ENCODE data around the gene DOK3.

The DOK3 gene

DNA sequence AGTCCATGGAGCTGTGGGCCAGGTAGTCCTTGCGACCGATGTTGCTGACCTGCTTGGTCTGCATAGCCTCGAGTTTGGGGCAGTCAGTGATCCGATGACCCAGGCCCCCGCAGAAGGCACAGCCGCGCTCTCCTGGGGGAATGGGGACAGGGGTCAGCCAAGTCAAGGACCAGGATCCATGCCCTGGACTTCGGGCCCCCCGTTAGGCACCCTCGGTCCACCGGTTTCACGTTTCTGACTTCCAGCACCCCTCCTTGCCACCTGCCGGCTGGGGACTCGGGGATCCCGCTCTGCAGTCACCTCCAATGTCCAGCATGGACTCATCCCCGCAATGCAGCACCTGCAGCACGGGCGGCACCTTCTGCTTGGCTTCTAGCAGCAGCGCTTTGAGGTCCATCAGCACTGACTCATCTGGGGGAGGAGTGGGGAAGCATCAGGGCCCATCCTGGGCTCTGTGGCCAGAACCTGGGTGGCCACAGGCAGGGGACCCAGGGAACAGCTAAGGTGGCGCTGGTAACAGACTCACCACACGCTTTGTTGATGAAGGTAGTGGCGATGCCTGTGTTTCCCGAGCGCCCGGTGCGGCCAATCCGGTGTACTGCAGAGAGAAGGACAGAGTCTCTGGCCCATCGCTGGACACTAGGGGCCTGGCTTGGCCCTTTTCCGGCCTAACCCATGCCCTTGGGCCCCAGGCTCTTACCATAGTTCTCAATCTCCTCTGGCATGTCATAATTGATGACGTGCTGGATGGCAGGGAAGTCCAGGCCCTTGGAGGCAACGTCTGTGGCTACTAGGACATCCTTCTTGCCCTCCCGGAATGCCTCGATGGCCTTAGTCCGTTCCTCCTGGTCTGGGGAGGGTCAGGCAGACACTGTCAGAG lies 2.4 kb upstream of the DOK3 start:
- DNase-seq = no peak

DNA sequence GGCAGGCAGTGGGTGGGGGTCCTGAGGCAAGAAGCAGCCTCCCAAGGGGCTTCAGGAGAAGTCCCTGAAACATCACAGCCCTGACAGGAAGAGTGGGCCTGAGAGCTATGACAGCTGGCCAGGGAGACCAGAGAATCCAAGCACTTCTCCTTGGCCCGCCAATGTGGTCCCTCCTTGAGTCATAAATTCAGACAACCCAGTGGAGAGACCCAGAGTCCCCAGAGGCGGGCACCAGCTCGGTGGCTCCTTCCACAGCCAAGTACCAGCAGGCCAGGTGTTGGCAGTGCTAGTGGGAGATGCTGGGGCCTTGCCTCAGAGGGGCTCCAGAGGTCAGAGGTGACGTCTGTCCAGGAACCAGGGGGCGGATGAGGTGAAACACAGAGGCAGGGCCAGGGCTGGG lies 1.6 kb upstream of the DOK3 start:
- DNase-seq = no peak

GRCh38 chr5:177510567-177511053 lies 984 bp upstream of the DOK3 start:
- peak; percentile 33 for DNase-seq

- DNase-seq = no peak
Measured at GRCh38 chr5:177509991-177510566, 453 bp upstream of the DOK3 start.

- peak; percentile 59 for DNase-seq
Measured at GRCh38 chr5:177508837-177509236, 789 bp downstream of the DOK3 start.

DNA sequence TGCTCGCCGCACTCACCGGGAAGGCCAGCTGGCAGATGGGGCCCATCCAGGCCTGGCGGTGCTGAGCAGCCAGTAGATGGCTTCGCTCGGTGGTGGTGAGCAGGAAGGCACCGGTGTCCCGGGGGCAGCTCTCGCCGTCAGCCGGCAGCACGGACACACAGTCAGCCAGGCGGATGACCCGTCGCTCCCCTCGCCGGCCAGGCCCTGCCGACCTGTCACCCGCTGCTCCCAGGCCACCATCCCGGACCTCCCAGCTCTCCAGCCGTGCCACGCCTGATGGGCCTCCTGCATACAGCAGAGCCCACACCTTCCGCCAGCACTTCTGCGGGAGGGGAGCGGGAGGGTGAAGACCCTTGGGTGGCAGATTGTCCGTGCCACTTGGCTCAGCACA lies 1.4 kb downstream of the DOK3 start:
- DNase-seq = no peak

GRCh38 chr5:177507596-177508220 lies 1.9 kb downstream of the DOK3 start:
- DNase-seq = peak; percentile 28

- peak; percentile 72 for DNase-seq
Measured at GRCh38 chr5:177507165-177507564, 2.5 kb downstream of the DOK3 start.

- no peak for DNase-seq
Measured at GRCh38 chr5:177505075-177505474, 4.6 kb downstream of the DOK3 start.

GRCh38 chr5:177504086-177505056 lies 5.3 kb downstream of the DOK3 start:
- no peak for DNase-seq

- DNase-seq = no peak
Measured at GRCh38 chr5:177503351-177504085, 6.1 kb downstream of the DOK3 start.

DNA sequence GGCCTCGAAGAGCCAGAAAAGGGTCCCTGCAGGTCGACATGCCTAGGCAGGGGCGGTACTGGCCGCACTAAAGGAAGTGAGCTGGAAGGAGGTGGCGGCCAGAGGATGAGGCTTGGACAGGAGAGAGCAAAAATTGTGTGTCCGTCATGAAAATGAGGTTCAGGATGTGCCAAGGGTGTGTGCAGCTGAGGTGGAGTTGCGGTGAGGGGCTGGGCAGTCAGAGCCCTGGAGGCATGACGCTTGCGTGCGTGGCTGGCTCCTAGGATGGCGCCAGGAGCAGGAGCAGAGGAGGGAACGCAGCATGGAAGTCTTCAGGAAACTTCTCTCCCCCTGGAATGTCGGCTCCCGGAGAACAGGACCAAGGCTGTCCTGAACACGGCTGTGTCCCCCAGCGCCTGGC lies 6.7 kb downstream of the DOK3 start:
- DNase-seq = no peak

- DNase-seq = no peak
Measured at GRCh38 chr5:177501874-177502678, 7.5 kb downstream of the DOK3 start.

GRCh38 chr5:177500685-177501522 lies 8.7 kb downstream of the DOK3 start:
- DNase-seq = peak; percentile 79

GRCh38 chr5:177499842-177500241 lies 9.8 kb downstream of the DOK3 start:
- DNase-seq = no peak

GRCh38 chr5:177498013-177498787 lies 11.4 kb downstream of the DOK3 start:
- DNase-seq = peak; percentile 78

- DNase-seq = peak; percentile 94
Measured at GRCh38 chr5:177497292-177498012, 12.2 kb downstream of the DOK3 start, which contains the start of gene PDLIM7. TSS of gene PDLIM7 (minus strand) at chr5:177497604. CDS start at chr5:177496512, 1,092 bp downstream.

DNA sequence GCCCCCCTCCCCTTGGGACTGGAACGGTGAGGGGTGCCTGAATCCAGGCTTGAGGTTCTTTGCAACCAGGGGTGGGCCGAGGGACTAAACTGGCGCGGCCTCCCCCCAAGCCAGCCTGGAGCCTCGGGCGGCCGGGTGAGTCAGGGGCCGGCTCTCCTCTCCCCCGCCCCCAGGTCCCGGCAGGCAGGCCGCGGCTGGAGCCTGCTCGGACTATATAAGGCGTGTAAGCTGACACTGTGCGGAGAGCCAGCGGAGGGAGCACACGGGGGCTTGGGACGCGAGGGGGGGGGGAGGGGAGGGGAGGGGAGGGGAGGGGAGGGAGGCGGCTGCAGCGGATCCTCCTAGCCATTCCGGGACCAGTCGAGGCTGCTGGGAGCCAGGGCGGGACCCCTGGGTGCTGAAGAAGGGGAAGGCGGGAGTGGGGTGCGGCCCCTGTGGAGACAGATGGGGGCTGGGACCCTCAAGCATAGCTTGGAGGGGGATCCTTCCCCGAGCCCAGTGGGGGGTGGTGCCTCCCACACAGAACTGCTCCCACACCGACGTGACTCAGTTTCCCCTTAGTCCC lies 12.8 kb downstream of the DOK3 start:
- DNase-seq = peak; percentile 18

Measured in hematopoietic multipotent progenitor cell treated with erythropoietin and hydrocortisone succinate and interleukin-3 and kit ligand, for 8 days (in vitro differentiated cells).